Naive thymus-derived CD4-positive, alpha-beta T cell (primary cell): ENCODE data around the gene CHCHD6. TPM values are rescaled to one million over a fixed set of nuclear protein-coding genes. Genes with fewer than 3 reads are reported as not detected.

Experiments used
- ATAC-seq: fragments of 150-1000 bp; cut with Tn5 transposase; 2 replicates; pipeline ENCODE4 v1.10.0; 2021; ENCODE audit warnings: mild to moderate bottlenecking, moderate library complexity
- CTCF ChIA-PET: fragments of 350-600 bp; sonication (Branson Sonifier 250); formaldehyde crosslinking; loops from one replicate; lab custom pipeline; 2021; ENCODE audit warnings: antibody characterized with exemption; lab: Charles Lee
- POLR2A ChIA-PET: fragments of 350-600 bp; sonication (Branson Sonifier 250); formaldehyde crosslinking; loops from one replicate; lab custom pipeline; 2021; ENCODE audit warnings: antibody characterized with exemption, inconsistent platforms; lab: Charles Lee
- DNase-seq, 9 donors: peaks; one replicate each; pipeline versions ENCODE4 v3.0.0 to v3.0.0-alpha.2; 2020 to 2022; ENCODE audit warnings: mixed read lengths in 1 of 9
- H3K27ac ChIP-seq: one replicate; pipeline ENCODE4 v1.7.0; 2013; ENCODE audit warnings: mild to moderate bottlenecking, low read depth, low read length, moderate library complexity
- H3K27me3 ChIP-seq, 2 donors: one replicate each; pipeline ENCODE4 v1.7.0; 2013; ENCODE audit warnings: low read length in 2 of 2, mild to moderate bottlenecking in 2 of 2, moderate library complexity in 2 of 2; ENCODE audit not compliant: control insufficient read depth in 2 of 2, insufficient read depth in 2 of 2
- H3K36me3 ChIP-seq, 3 experiments: 1 replicate in 2 of 3; 2 replicates in 1 of 3; pipeline ENCODE4 v1.7.0; 2013; ENCODE audit warnings: low read length in 3 of 3, mild to moderate bottlenecking in 3 of 3, moderate library complexity in 1 of 3; ENCODE audit not compliant: insufficient read depth in 3 of 3, control insufficient read depth in 2 of 3
- H3K4me1 ChIP-seq, 2 donors: one replicate each; pipeline ENCODE4 v1.7.0; 2013; ENCODE audit warnings: low read length in 2 of 2, mild to moderate bottlenecking in 2 of 2, moderate library complexity in 1 of 2; ENCODE audit not compliant: control insufficient read depth in 2 of 2, insufficient read depth in 2 of 2
- H3K4me3 ChIP-seq: 2 replicates; pipeline ENCODE4 v1.7.0; 2013; ENCODE audit warnings: mild to moderate bottlenecking, low read length
- H3K9me3 ChIP-seq, 3 experiments: 1 replicate in 2 of 3; 2 replicates in 1 of 3; pipeline ENCODE4 v1.7.0; 2013; ENCODE audit warnings: low read length in 3 of 3; ENCODE audit not compliant: control insufficient read depth in 2 of 3
- H3K27ac Mint-ChIP-seq, 9 donors: one replicate each; pipeline ENCODE4 v1.8.0; 2020 to 2022; ENCODE audit warnings: mixed read lengths in 9 of 9, mild to moderate bottlenecking in 8 of 9, moderate library complexity in 5 of 9, inconsistent platforms in 2 of 9
- H3K27me3 Mint-ChIP-seq, 5 donors: one replicate each; pipeline ENCODE4 v1.8.0; 2021 to 2022; ENCODE audit warnings: mixed read lengths in 5 of 5, mild to moderate bottlenecking in 1 of 5
- H3K36me3 Mint-ChIP-seq, 5 donors: one replicate each; pipeline ENCODE4 v1.8.0; 2020 to 2022; ENCODE audit warnings: mixed read lengths in 5 of 5, mild to moderate bottlenecking in 3 of 5, inconsistent platforms in 1 of 5
- H3K4me1 Mint-ChIP-seq, 7 donors: one replicate each; pipeline ENCODE4 v1.8.0; 2020 to 2022; ENCODE audit warnings: mixed read lengths in 7 of 7, mild to moderate bottlenecking in 3 of 7, inconsistent platforms in 1 of 7
- H3K4me3 Mint-ChIP-seq, 10 donors: one replicate each; pipeline ENCODE4 v1.8.0; 2020 to 2022; ENCODE audit warnings: mild to moderate bottlenecking in 10 of 10, mixed read lengths in 10 of 10, moderate library complexity in 6 of 10, inconsistent platforms in 2 of 10
- H3K9me3 Mint-ChIP-seq, 11 donors: one replicate each; pipeline ENCODE4 v1.8.0; 2020 to 2022; ENCODE audit warnings: mixed read lengths in 11 of 11, mild to moderate bottlenecking in 4 of 11, inconsistent platforms in 1 of 11, moderate library complexity in 1 of 11
- intact Hi-C, 2 donors: fragments of 100-400 bp; cut with micrococcal nuclease; formaldehyde crosslinking; loops; one replicate each; pipeline ENCODE4 v1.15.1; 2023
- polyA plus RNA-seq, 2 donors: library from polyadenylated mRNA; unstranded; fragments of 300-500 nt; fragmentation: Illumina TruSeq; gene quantifications; one replicate each; pipeline ENCODE4 v1.2.3, GENCODE V29; 2021
- total RNA-seq, 6 experiments: library from RNA in 5 of 6; stranded (reverse) in 5 of 6; gene quantifications; 1 replicate in 5 of 6; 2 replicates in 1 of 6; pipeline ENCODE4 v1.2.3 and lab custom pipeline; 2021 to 2026

Gene CHCHD6
- total and polyA plus RNA-seq, 7 experiments from 2014 or later, result 5.4 to 15.1 (median 11.0) TPM

- Histone ChIP-seq H3K36me3 (no peaks in the 10 kb centered on the region), H3K27ac (no peak overlapping the region), H3K9me3 (no peaks in the 10 kb centered on the region), H3K27me3 (peaks cover 0 to 4% of the 10 kb centered on the region in 2 donors), H3K4me1 (peaks cover 0 to 3% of the 10 kb centered on the region in 2 donors), H3K4me3 (no peak overlapping the region)
- DNase-seq (no peak), ATAC-seq (no peak)
- CTCF ChIA-PET, result no interaction called here
- POLR2A ChIA-PET, result no interaction called here
- H3K36me3 Mint-ChIP-seq, result no peaks in the 10 kb centered on the region
- no peak overlapping the region for H3K4me3 Mint-ChIP-seq
- peaks cover 3 to 9% (median 5%) of the 10 kb centered on the region in 7 donors for H3K4me1 Mint-ChIP-seq
- intact Hi-C loops, result loop anchor here (5.0 kb wide), 2 partner anchors 136 to 576 kb away; partner anchors contain the start of genes CHST13 (in 1 of the 2) and SLC41A3 (in 1 of the 2)
- no peak overlapping the region for H3K27ac Mint-ChIP-seq
- H3K27me3 Mint-ChIP-seq, result peaks cover 0 to 27% (median 7%) of the 10 kb centered on the region in 5 donors
- peaks cover 0 to 3% (median 0%) of the 10 kb centered on the region in 11 donors for H3K9me3 Mint-ChIP-seq
Observed at GRCh38 chr3:126658584-126658983, 45.5 kb upstream of the CHCHD6 start.

GRCh38 chr3:126659915-126660886 lies 43.8 kb upstream of the CHCHD6 start:
- Mint-ChIP-seq H3K9me3 (peaks cover 0 to 3% (median 0%) of the 10 kb centered on the region in 11 donors), H3K4me1 (peaks cover 0 to 3% (median under 1%) of the 10 kb centered on the region in 7 donors), H3K27me3 (peaks cover 0 to 22% (median 7%) of the 10 kb centered on the region in 5 donors), H3K36me3 (no peaks in the 10 kb centered on the region), H3K4me3 (no peak overlapping the region), H3K27ac (no peak overlapping the region)
- intact Hi-C loops, result loop anchor here (5.0 kb wide), 2 partner anchors 138 to 578 kb away; partner anchors contain the start of genes CHST13 (in 1 of the 2) and SLC41A3 (in 1 of the 2)
- Histone ChIP-seq H3K4me1 (peaks cover 0 to under 1% of the 10 kb centered on the region in 2 donors), H3K27ac (no peak overlapping the region), H3K4me3 (no peak overlapping the region), H3K27me3 (peaks cover 0 to 4% of the 10 kb centered on the region in 2 donors), H3K36me3 (no peaks in the 10 kb centered on the region), H3K9me3 (no peaks in the 10 kb centered on the region)
- no peak for ATAC-seq
- ChIA-PET CTCF (interaction anchor here (1.0 kb wide), 1 partner anchor 21 kb away, joined by 3 read pairs; no protein-coding TSS in a partner anchor), POLR2A (no interaction called here)
- no peak for DNase-seq

- H3K36me3 Mint-ChIP-seq, result no peaks in the 10 kb centered on the region
- ATAC-seq, result no peak
Observed at GRCh38 chr3:126661532-126662364, 42.3 kb upstream of the CHCHD6 start.

GRCh38 chr3:126663257-126663656 lies 40.8 kb upstream of the CHCHD6 start:
- no peak overlapping the region for H3K4me3 Mint-ChIP-seq
- no peak overlapping the region for H3K4me3 ChIP-seq
- H3K27me3 Mint-ChIP-seq, result peaks cover 0 to 22% (median 0%) of the 10 kb centered on the region in 5 donors
- no peak overlapping the region for H3K27ac ChIP-seq
- H3K27ac Mint-ChIP-seq, result no peak overlapping the region
- intact Hi-C loops, result no loop called here
- no peaks in the 10 kb centered on the region for H3K27me3 ChIP-seq
- ATAC-seq (no peak), DNase-seq (no peak)
- H3K9me3 ChIP-seq, result no peaks in the 10 kb centered on the region
- H3K4me1 ChIP-seq, result no peaks in the 10 kb centered on the region
- POLR2A ChIA-PET, result no interaction called here
- CTCF ChIA-PET, result no interaction called here
- no peaks in the 10 kb centered on the region for H3K4me1 Mint-ChIP-seq
- peaks cover 0 to 1% (median 0%) of the 10 kb centered on the region in 11 donors for H3K9me3 Mint-ChIP-seq
- H3K36me3 ChIP-seq, result no peaks in the 10 kb centered on the region
- no peaks in the 10 kb centered on the region for H3K36me3 Mint-ChIP-seq

More at GRCh38 chr3:126661532-126662364, 42.3 kb upstream of the CHCHD6 start:
- H3K4me1 Mint-ChIP-seq, result no peaks in the 10 kb centered on the region
- peaks cover 0 to 22% (median 6%) of the 10 kb centered on the region in 5 donors for H3K27me3 Mint-ChIP-seq
- ChIA-PET POLR2A (no interaction called here), CTCF (interaction anchor here (1.0 kb wide), 1 partner anchor 20 kb away, joined by 3 read pairs; no protein-coding TSS in a partner anchor)
- H3K4me3 Mint-ChIP-seq, result no peak overlapping the region
- Histone ChIP-seq H3K27me3 (no peaks in the 10 kb centered on the region), H3K27ac (no peak overlapping the region), H3K9me3 (no peaks in the 10 kb centered on the region), H3K4me3 (no peak overlapping the region), H3K36me3 (no peaks in the 10 kb centered on the region), H3K4me1 (no peaks in the 10 kb centered on the region)
- peaks cover 0 to 3% (median 0%) of the 10 kb centered on the region in 11 donors for H3K9me3 Mint-ChIP-seq
- intact Hi-C loops, result no loop called here
- DNase-seq, result no peak
- no peak overlapping the region for H3K27ac Mint-ChIP-seq

GRCh38 chr3:126663750-126664149 lies 40.3 kb upstream of the CHCHD6 start:
- H3K36me3 Mint-ChIP-seq, result no peaks in the 10 kb centered on the region
- Histone ChIP-seq H3K4me3 (no peak overlapping the region), H3K27me3 (no peaks in the 10 kb centered on the region), H3K36me3 (no peaks in the 10 kb centered on the region), H3K9me3 (no peaks in the 10 kb centered on the region), H3K27ac (no peak overlapping the region), H3K4me1 (no peaks in the 10 kb centered on the region)
- DNase-seq (no peak), ATAC-seq (no peak)
- peaks cover 0 to 1% (median 0%) of the 10 kb centered on the region in 11 donors for H3K9me3 Mint-ChIP-seq
- no peak overlapping the region for H3K4me3 Mint-ChIP-seq
- H3K27me3 Mint-ChIP-seq, result peaks cover 0 to 21% (median 0%) of the 10 kb centered on the region in 5 donors
- ChIA-PET POLR2A (no interaction called here), CTCF (no interaction called here)
- no peak overlapping the region for H3K27ac Mint-ChIP-seq
- H3K4me1 Mint-ChIP-seq, result no peaks in the 10 kb centered on the region
- intact Hi-C loops, result no loop called here

GRCh38 chr3:126664591-126665214 lies 39.3 kb upstream of the CHCHD6 start:
- intact Hi-C loops, result no loop called here
- H3K27ac ChIP-seq, result no peak overlapping the region
- H3K36me3 ChIP-seq, result no peaks in the 10 kb centered on the region
- Mint-ChIP-seq H3K9me3 (peaks cover 0 to 5% (median 0%) of the 10 kb centered on the region in 11 donors), H3K4me3 (no peak overlapping the region), H3K4me1 (no peaks in the 10 kb centered on the region), H3K27me3 (peaks cover 0 to 18% (median 0%) of the 10 kb centered on the region in 5 donors), H3K36me3 (no peaks in the 10 kb centered on the region), H3K27ac (no peak overlapping the region)
- no peaks in the 10 kb centered on the region for H3K9me3 ChIP-seq
- no peaks in the 10 kb centered on the region for H3K27me3 ChIP-seq
- ChIA-PET POLR2A (no interaction called here), CTCF (no interaction called here)
- no peak for ATAC-seq
- DNase-seq, result no peak
- no peak overlapping the region for H3K4me3 ChIP-seq
- no peaks in the 10 kb centered on the region for H3K4me1 ChIP-seq
